GM12891 (cell line): ENCODE data around the gene SPCS1.

Experiments
- PAX5 ChIP-seq: IDR thresholded peaks from 2 replicates; pipeline ENCODE4 v1.6.1; 2011; ENCODE audit warnings: low read length, moderate library complexity, mild to moderate bottlenecking; ENCODE audit not compliant: insufficient read depth, severe bottlenecking
- POLR2A ChIP-seq: IDR thresholded peaks from 2 replicates; pipeline ENCODE4 v1.6.1; 2011; ENCODE audit warnings: low read depth, low read length, control low read depth
- POLR2AphosphoS5 ChIP-seq: IDR thresholded peaks from 2 replicates; pipeline ENCODE4 v1.6.1; 2011; ENCODE audit warnings: low read depth, low read length, control low read depth

DNA sequence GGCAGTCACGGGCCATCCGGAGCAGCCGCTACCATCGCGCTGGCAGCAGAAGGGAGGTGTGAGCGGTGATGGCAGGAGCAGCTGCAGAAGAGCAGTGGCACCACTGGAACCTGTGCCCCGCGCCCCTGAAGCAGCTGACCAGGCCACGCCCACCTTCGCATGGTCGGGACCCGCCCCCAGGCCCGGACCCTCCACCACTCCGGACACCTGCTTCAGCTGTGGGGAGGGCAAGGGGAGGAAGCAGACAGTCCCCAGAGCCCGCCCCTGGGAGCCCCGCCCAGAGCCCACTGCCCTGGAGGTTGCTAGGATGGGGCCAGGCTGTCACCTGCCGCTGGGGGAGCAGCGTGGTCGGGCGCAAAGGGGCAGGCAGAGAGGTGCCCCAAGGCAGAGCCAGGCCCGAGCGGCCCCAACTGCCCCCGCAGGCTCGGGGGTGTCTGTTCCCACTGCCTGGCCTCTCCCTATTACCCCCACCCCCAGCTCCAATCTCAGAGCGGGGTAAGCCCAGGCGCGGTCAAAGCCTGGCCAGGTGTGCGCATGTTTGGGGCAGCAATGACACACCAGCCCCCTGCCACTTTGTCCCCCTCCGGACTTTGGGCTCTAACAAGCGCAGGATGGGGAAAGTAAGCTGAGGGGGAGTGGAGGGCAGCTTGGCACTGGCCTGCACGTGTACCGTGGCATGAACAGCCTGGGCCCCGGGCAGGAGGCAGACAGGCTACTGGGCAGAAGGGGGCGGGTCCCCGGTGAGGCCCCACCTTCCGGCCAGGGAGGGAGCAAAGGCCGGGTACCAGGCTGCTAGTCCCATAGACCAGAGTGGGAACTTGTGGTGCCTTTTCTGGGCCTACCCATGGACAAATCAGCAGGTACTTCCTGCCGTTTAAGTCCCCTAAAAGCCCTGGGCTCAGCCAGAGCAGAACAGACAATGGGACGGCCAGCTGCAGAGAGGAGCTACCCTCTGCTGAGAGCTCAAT lies 8.7 kb downstream of the SPCS1 start:
- no peak for TF ChIP-seq POLR2A
- no peak for TF ChIP-seq PAX5
- TF ChIP-seq POLR2AphosphoS5: no peak
